ENCODE results near the gene CDHR3. TPM values are rescaled to one million over a fixed set of nuclear protein-coding genes. Genes with fewer than 3 reads are reported as not detected.
A peak's percentile ranks its signal among the peaks of the same experiment; 100 is the strongest.

CDHR3 gene
- total RNA-seq, 2 experiments from 2014 or later, result 0.38 TPM; not detected in 1

GRCh38 chr7:106054156-106054910 is 91.3 kb downstream of the CDHR3 start:
- DNase-seq, result no peak
- H3K9me3 Mint-ChIP-seq, result no peaks in the 10 kb centered on the region
- H3K36me3 Mint-ChIP-seq, result no peaks in the 10 kb centered on the region

DNA sequence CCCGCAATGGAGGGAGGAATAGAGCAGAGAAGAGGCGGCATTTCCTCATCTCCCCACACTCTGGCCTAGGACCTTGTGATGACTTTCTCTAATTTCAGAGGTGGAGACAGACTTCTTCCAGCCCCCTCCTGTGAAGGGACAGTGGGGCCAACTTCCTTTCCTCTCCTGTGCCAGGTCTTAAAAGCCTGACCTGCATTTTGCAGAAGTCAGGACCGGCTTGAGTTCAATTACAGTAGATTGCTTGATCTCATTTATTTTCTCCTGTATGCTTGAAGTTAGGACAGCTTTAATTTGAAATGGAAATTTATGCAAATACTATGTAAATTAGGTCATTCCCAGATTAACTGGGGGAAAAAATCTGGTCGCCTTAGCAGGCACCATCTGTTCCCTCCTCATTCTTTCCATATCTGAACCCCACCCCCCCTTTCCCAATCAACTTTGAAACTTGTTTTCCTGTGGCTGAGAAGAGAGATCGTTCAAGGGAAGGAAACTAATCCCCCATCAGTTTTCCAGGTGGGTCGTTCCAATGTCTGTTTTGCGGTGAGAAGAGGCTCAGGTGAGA is 92.0 kb downstream of the CDHR3 start:
- no peaks in the 10 kb centered on the region for H3K27me3 Mint-ChIP-seq
- no peak for DNase-seq
- H3K9me3 Mint-ChIP-seq, result no peaks in the 10 kb centered on the region
- no peak overlapping the region for H3K4me3 Mint-ChIP-seq
- H3K4me1 Mint-ChIP-seq, result peaks cover 27% of the 10 kb centered on the region
- no peaks in the 10 kb centered on the region for H3K36me3 Mint-ChIP-seq
- no peak overlapping the region for H3K27ac Mint-ChIP-seq

More at GRCh38 chr7:106054156-106054910, 91.3 kb downstream of the CDHR3 start:
- Mint-ChIP-seq H3K4me3 (no peak overlapping the region), H3K27me3 (no peaks in the 10 kb centered on the region), H3K27ac (no peak overlapping the region), H3K4me1 (peaks cover 26% of the 10 kb centered on the region)

DNA sequence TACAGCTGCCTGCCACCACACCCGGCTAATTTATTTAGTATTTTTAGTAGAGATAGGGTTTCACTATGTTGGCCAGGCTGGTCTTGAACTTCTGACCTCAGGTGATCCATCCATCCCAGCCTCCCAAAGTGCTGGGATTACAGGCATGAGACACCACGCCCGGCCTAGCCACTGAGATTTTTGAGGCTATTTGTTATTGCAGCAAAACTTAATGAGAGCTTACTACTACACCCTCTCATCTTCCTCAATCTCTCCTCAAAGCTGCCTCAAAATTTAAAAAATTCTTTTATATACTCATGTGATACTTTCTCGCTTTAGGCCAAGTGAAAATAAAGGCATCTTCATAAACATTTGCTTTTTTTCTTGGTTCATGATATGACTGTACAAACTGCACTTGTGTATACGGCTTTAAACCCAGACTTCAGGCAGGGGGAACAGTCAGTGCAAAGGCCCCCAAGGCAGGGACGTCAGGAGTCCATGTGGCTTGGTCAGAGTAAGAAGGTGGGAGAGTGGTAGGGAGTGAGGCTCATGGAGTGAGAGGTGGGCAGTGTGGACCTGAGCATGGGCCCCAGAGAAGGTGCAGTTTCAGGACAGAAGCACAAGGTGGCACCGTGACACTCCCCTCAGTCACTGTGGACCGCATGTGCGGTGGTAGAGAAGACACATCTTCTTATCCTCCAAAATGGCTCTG is 93.6 kb downstream of the CDHR3 start:
- H3K27ac Mint-ChIP-seq, result no peak overlapping the region
- H3K9me3 Mint-ChIP-seq, result no peaks in the 10 kb centered on the region

GRCh38 chr7:106057204-106057961 is 94.3 kb downstream of the CDHR3 start:
- no peak overlapping the region for H3K4me3 Mint-ChIP-seq
- no peaks in the 10 kb centered on the region for H3K27me3 Mint-ChIP-seq
- no peak for DNase-seq
- H3K36me3 Mint-ChIP-seq, result no peaks in the 10 kb centered on the region
- no peak overlapping the region for H3K27ac Mint-ChIP-seq
- H3K9me3 Mint-ChIP-seq, result no peaks in the 10 kb centered on the region
- peaks cover 35% of the 10 kb centered on the region for H3K4me1 Mint-ChIP-seq

More for the DNA sequence above, 93.6 kb downstream of the CDHR3 start:
- peak; percentile 65 for DNase-seq
- peaks cover 27% of the 10 kb centered on the region for H3K4me1 Mint-ChIP-seq
- H3K27me3 Mint-ChIP-seq, result no peaks in the 10 kb centered on the region
- no peak overlapping the region for H3K4me3 Mint-ChIP-seq
- no peaks in the 10 kb centered on the region for H3K36me3 Mint-ChIP-seq

GRCh38 chr7:106057962-106058927 is 95.2 kb downstream of the CDHR3 start:
- Mint-ChIP-seq H3K4me1 (peaks cover 43% of the 10 kb centered on the region), H3K9me3 (no peaks in the 10 kb centered on the region), H3K27ac (no peak overlapping the region), H3K27me3 (no peaks in the 10 kb centered on the region), H3K4me3 (no peak overlapping the region), H3K36me3 (no peaks in the 10 kb centered on the region)
- peak; percentile 51 for DNase-seq

DNA sequence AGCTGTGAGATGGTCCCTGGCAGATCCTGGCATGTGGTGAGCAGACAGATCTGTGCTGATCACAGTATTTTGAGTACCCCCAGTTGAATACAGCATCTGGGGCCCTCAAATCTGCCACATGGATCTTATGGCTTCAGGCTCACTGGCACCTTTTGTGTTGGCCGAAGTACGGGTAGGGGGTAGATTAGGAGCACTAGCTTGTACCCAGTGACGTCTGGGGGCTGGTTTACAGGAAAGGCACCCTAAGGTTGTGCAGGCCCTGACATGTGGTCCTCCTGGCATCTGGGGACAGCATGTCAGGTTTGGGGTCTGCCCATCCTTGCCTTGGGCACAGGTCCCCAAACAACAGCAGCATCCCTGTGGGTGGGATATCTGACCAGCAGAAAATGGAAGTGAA is 95.9 kb downstream of the CDHR3 start:
- H3K36me3 Mint-ChIP-seq, result no peaks in the 10 kb centered on the region
- no peak for DNase-seq
- no peak overlapping the region for H3K4me3 Mint-ChIP-seq
- H3K27me3 Mint-ChIP-seq, result no peaks in the 10 kb centered on the region
- H3K4me1 Mint-ChIP-seq, result peaks cover 50% of the 10 kb centered on the region
- H3K9me3 Mint-ChIP-seq, result no peaks in the 10 kb centered on the region
- no peak overlapping the region for H3K27ac Mint-ChIP-seq

- no peak overlapping the region for H3K4me3 Mint-ChIP-seq
- H3K27ac Mint-ChIP-seq, result no peak overlapping the region
- no peaks in the 10 kb centered on the region for H3K27me3 Mint-ChIP-seq
- H3K9me3 Mint-ChIP-seq, result no peaks in the 10 kb centered on the region
- H3K36me3 Mint-ChIP-seq, result no peaks in the 10 kb centered on the region
- DNase-seq, result no peak
- peaks cover 55% of the 10 kb centered on the region for H3K4me1 Mint-ChIP-seq
Measured at GRCh38 chr7:106059556-106059955, 96.5 kb downstream of the CDHR3 start.

DNA sequence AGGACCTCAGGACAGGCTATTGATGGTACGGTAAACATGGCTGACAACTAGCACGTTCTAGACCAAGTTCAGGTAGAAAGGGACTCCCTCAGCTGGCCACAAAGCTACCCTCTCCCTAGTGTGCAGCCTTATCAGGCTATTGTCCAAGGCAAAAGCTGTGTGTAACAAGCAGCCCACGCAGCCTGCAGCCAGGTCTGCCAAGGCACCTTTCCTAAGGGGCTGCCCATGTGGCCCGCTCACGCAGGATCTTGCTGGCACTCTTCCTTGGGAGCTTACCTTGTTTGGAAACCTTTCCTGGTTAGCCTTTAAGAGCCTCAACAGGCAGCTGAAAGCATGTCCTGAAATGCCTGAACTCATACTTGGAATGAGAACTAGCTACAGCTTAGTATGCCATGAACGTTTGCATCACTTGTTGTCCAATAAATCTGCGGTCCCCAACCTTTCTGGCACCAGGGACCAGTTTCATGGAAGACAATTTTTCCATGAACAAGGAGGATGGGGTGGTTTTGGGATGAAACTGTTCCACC is 97.4 kb downstream of the CDHR3 start:
- no peak overlapping the region for H3K27ac Mint-ChIP-seq
- H3K4me1 Mint-ChIP-seq, result peaks cover 55% of the 10 kb centered on the region
- no peak overlapping the region for H3K4me3 Mint-ChIP-seq

GRCh38 chr7:106061301-106061979 is 98.4 kb downstream of the CDHR3 start:
- Mint-ChIP-seq H3K4me1 (peaks cover 55% of the 10 kb centered on the region), H3K4me3 (no peak overlapping the region), H3K9me3 (no peaks in the 10 kb centered on the region), H3K27me3 (no peaks in the 10 kb centered on the region), H3K27ac (peak overlapping the region; percentile 9), H3K36me3 (no peaks in the 10 kb centered on the region)
- DNase-seq, result no peak

More for the DNA sequence above, 97.4 kb downstream of the CDHR3 start:
- no peak for DNase-seq
- Mint-ChIP-seq H3K36me3 (no peaks in the 10 kb centered on the region), H3K27me3 (no peaks in the 10 kb centered on the region), H3K9me3 (no peaks in the 10 kb centered on the region)

DNA sequence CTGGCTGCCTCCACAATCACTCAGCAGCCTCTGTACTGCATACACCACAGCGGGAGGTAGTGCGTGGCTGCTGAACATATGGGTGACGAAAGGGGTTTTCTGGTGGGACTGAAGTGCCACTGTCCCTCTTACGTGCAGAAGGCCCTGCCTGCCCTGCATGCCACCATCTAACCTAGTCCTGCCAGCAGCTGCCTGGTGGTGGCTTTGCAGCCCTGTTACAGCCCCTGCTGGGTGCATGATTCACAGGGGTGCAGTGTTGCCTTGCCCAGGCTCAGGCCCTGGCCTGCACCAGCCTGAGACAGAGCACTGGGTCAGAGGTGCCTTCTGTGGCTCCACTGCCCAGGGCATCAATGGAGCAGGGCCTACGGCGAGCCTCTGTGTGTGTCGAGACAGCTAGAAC is 98.9 kb downstream of the CDHR3 start:
- Mint-ChIP-seq H3K9me3 (no peaks in the 10 kb centered on the region), H3K4me3 (no peak overlapping the region), H3K36me3 (no peaks in the 10 kb centered on the region), H3K4me1 (peaks cover 54% of the 10 kb centered on the region), H3K27me3 (no peaks in the 10 kb centered on the region), H3K27ac (peak overlapping the region; percentile 57)
- DNase-seq, result no peak

- no peak overlapping the region for H3K4me3 Mint-ChIP-seq
- H3K4me1 Mint-ChIP-seq, result peaks cover 50% of the 10 kb centered on the region
Measured at GRCh38 chr7:106062521-106062931, 99.5 kb downstream of the CDHR3 start.

DNA sequence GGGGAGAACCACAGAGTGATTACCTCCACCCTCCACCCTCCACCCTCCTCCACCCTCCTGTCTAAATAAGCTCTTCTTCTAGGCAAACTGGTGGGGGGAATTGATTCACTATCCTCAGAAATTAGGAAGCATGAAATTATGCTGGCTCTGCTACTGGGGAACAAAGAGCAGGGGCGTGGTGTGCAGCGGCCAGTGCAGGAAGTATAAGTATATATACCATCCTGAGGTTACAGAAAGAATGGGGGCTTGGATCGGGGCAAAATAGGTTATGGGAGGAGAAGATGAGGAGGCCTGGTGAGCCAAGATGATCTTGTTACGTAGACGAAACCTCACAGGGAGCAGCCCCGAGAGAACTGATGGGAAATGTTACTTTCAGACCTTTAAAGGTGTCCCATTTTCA is 100.0 kb downstream of the CDHR3 start:
- peaks cover 45% of the 10 kb centered on the region for H3K4me1 Mint-ChIP-seq
- H3K36me3 Mint-ChIP-seq, result no peaks in the 10 kb centered on the region
- peak overlapping the region; percentile 52 for H3K27ac Mint-ChIP-seq
- no peak for DNase-seq
- no peaks in the 10 kb centered on the region for H3K27me3 Mint-ChIP-seq
- H3K4me3 Mint-ChIP-seq, result no peak overlapping the region
- H3K9me3 Mint-ChIP-seq, result no peaks in the 10 kb centered on the region

More at GRCh38 chr7:106062521-106062931, 99.5 kb downstream of the CDHR3 start:
- Mint-ChIP-seq H3K27me3 (no peaks in the 10 kb centered on the region), H3K27ac (peak overlapping the region; percentile 57), H3K9me3 (no peaks in the 10 kb centered on the region), H3K36me3 (no peaks in the 10 kb centered on the region)
- DNase-seq, result no peak

DNA sequence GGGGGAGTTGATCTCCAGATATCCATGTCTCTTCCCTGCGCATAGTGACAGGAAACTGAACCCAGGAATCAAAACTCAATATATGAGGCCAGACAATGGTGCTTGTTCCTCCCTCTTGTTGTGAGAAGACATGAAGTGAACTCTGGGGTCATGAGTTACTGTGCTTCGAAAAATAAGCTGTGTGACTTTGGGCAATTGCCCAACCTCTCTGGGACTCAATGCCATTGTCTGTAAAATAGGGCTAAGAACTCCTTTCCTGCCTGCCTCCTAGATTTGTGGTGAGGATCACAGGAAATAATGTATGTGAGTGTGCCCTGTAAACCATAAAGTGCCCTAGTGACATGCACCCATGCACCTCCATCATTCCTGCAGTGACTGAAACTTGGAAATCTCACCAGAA is 100.6 kb downstream of the CDHR3 start:
- no peaks in the 10 kb centered on the region for H3K27me3 Mint-ChIP-seq
- H3K36me3 Mint-ChIP-seq, result no peaks in the 10 kb centered on the region
- H3K4me3 Mint-ChIP-seq, result no peak overlapping the region
- H3K9me3 Mint-ChIP-seq, result no peaks in the 10 kb centered on the region
- no peak for DNase-seq
- H3K4me1 Mint-ChIP-seq, result peaks cover 40% of the 10 kb centered on the region
- no peak overlapping the region for H3K27ac Mint-ChIP-seq

Data from activated naive CD8-positive, alpha-beta T cell treated with anti-CD3 and anti-CD28 coated beads for 36 hours (primary cell).